VCaP (cell line): ENCODE results near the gene ALOX15B.
"Not testable (repeated sequence)": the region's sequence is repeated elsewhere in the genome, so short reads cannot be mapped to it uniquely, and the experiment has no call there.

Experiments used
- H3K27ac ChIP-seq: fragments of 450-650 bp; 2 replicates; pipeline ENCODE4 v1.5.1; 2017
- CTCF ChIP-seq: fragments of 450-650 bp; conservative IDR thresholded peaks from 2 replicates; pipeline ENCODE4 v1.5.1; 2017; ENCODE audit warnings: mild to moderate bottlenecking, moderate library complexity

ALOX15B gene

GRCh38 chr17:8019665-8020650, 18.9 kb upstream of the ALOX15B start:
- no peak overlapping the region for H3K27ac ChIP-seq

GRCh38 chr17:8020776-8021564, 17.9 kb upstream of the ALOX15B start:
- H3K27ac ChIP-seq: no peak overlapping the region
- TF ChIP-seq CTCF: no peak

More at GRCh38 chr17:8019665-8020650, 18.9 kb upstream of the ALOX15B start:
- TF ChIP-seq CTCF: no peak

- H3K27ac ChIP-seq: no peak overlapping the region
- no peak for TF ChIP-seq CTCF
Measured at GRCh38 chr17:8021565-8022359, 17.1 kb upstream of the ALOX15B start.

- no peak for TF ChIP-seq CTCF
- H3K27ac ChIP-seq: no peak overlapping the region
Measured at GRCh38 chr17:8022360-8023003, 16.4 kb upstream of the ALOX15B start.

GRCh38 chr17:8024161-8024560, 14.7 kb upstream of the ALOX15B start:
- not testable (repeated sequence) for H3K27ac ChIP-seq

GRCh38 chr17:8025176-8025911, 13.5 kb upstream of the ALOX15B start:
- TF ChIP-seq CTCF: no peak
- H3K27ac ChIP-seq: no peak overlapping the region

- TF ChIP-seq CTCF: no peak
Measured at GRCh38 chr17:8029121-8029520, 9.7 kb upstream of the ALOX15B start.

More at GRCh38 chr17:8029121-8029520, 9.7 kb upstream of the ALOX15B start:
- H3K27ac ChIP-seq: no peak overlapping the region
